ENCODE measurements around the gene CAD. TPM values are rescaled to one million over a fixed set of nuclear protein-coding genes. Genes with fewer than 3 reads are reported as not detected.

The CAD gene
- total RNA-seq, 1 donor from 2014 or later, result 60.0 TPM

DNA sequence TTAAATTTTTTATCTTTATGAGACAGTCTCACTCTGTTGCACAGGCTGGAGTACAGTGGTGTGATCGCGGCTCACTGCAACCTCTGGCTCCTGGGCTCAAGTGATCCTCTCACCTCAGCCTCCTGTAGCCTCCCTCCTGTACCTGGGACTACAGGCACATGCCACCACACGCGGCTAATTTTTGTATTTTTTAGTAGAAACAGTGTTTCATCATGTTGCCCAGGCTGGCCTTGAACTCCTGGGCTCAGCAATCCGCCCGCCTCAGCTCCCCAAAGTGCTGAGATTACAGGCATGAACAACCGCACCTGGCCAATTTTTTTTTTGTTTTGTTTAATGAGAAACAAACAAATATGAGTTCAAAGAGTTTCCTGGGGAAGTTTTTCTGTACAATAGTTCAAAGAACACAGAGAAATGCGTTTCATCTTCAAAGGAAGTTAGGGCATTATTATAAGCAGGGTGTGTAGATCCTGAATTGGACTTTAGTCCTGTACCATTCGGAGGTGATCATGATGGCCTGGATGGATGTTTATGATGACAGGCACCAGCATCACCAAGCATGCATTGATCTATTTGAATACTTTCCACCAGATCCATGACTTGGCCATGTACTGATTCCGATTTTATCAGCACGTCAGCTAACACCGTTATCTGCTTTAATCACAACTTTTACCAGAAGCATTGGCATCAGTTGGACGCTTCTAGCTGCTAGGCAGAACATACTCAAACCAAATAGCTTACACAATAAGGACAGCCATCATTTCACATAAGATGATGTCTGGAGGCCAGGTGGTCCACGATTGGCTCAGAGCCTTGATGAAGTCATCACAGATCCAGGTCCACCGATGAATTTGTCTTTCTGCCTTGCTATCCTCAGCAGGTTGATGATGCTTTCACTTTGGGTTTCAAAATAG, 39.5 kb upstream of the CAD start:
- TF ChIP-seq, protein P1, sequence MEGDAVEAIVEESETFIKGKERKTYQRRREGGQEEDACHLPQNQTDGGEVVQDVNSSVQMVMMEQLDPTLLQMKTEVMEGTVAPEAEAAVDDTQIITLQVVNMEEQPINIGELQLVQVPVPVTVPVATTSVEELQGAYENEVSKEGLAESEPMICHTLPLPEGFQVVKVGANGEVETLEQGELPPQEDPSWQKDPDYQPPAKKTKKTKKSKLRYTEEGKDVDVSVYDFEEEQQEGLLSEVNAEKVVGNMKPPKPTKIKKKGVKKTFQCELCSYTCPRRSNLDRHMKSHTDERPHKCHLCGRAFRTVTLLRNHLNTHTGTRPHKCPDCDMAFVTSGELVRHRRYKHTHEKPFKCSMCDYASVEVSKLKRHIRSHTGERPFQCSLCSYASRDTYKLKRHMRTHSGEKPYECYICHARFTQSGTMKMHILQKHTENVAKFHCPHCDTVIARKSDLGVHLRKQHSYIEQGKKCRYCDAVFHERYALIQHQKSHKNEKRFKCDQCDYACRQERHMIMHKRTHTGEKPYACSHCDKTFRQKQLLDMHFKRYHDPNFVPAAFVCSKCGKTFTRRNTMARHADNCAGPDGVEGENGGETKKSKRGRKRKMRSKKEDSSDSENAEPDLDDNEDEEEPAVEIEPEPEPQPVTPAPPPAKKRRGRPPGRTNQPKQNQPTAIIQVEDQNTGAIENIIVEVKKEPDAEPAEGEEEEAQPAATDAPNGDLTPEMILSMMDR (IDR thresholded peaks at IDR 0.05; ENCODE audit: insufficient read depth, low read length, poor library complexity, severe bottlenecking), result no peak
- DNase-seq (ENCODE audit: low read depth), result no peak
- Histone ChIP-seq H3K27me3 (ENCODE audit: control insufficient read depth, insufficient read depth, low read length) (peaks cover 12% of the 10 kb centered on the region), H3K4me3 (ENCODE audit: low read depth, low read length) (no peak overlapping the region), H3K36me3 (ENCODE audit: control insufficient read depth, insufficient read depth, low read length) (no peaks in the 10 kb centered on the region)

DNA sequence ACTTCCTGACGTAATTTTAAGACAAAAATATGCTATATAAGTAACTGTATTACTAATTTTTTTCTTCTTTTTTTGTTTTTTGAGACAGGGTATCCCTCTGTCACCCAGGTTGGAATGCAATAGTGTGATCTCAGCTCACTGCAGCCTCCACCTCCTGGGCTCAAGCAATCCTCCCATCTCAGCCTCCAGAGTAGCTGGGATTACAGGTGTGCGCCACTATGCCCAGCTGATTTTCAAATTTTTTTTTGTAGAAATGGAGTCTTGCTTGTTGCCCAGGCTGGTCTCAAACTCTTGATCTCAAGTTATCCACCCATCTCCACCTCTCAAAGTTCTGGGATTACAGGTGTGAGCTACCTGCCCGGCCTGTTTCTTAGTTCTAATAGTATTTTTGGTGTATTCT, 38.7 kb upstream of the CAD start:
- H3K36me3 ChIP-seq (ENCODE audit: control insufficient read depth, insufficient read depth, low read length), result no peaks in the 10 kb centered on the region
- DNase-seq (ENCODE audit: low read depth), result no peak
- TF ChIP-seq, protein P1 (IDR thresholded peaks at IDR 0.05; ENCODE audit: insufficient read depth, low read length, poor library complexity, severe bottlenecking), result no peak
- no peak overlapping the region for H3K4me3 ChIP-seq (ENCODE audit: low read depth, low read length)
- peaks cover 6% of the 10 kb centered on the region for H3K27me3 ChIP-seq (ENCODE audit: control insufficient read depth, insufficient read depth, low read length)

DNA sequence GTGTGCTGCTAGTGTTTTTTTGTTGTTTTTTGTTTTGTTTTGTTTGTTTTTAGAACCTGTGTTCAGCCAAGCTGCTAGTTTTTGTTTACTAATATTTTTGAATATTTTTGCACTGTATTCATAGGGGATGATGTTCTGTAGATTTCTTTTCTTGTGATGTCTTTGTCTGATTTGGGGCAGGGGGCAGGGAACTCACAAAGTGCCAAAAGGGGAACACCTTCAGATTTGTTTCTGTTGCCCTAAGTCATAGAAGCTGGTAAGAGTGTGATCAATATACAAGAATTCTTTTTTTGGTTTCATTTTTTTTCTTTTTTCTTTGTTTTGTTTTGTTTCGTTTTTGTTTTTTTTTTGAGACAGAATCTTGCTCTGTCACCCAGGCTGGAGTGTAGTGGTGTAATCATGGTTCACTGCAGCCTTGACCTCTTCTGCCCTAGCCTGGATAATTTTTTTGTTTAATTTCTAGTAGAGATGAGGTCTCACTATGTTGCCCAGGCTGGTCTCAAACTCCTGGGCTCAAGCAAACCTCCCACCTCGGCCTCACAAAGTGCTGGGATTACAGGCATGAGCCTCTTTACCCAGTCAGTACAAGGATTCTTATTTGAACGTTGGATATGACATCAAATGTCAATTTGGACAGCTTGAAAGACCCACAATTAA, 37.7 kb upstream of the CAD start:
- TF ChIP-seq, protein P1 (IDR thresholded peaks at IDR 0.05; ENCODE audit: insufficient read depth, low read length, poor library complexity, severe bottlenecking), result no peak
- H3K27me3 ChIP-seq (ENCODE audit: control insufficient read depth, insufficient read depth, low read length), result peaks cover 6% of the 10 kb centered on the region
- DNase-seq (ENCODE audit: low read depth), result no peak
- H3K36me3 ChIP-seq (ENCODE audit: control insufficient read depth, insufficient read depth, low read length), result no peaks in the 10 kb centered on the region
- no peak overlapping the region for H3K4me3 ChIP-seq (ENCODE audit: low read depth, low read length)

DNA sequence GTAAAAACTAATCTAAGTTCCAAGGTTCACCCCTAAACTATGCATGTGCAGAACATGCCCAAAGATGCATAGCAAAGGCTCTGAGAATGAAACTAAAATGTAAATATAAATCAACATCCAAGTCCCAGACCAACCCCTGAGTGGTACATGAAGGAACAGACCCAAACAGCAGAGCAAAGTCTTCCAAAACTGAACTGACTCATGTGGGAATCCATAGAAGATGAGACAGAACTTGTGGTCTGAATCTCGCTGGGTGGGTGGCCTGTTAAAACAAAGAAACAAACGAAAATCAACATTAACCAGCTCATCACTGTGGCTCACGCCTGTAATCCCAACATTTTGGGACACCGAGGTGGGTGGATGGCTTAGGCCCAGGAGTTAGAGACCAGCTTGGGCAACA, 34.8 kb upstream of the CAD start:
- TF ChIP-seq, protein P1 (IDR thresholded peaks at IDR 0.05; ENCODE audit: insufficient read depth, low read length, poor library complexity, severe bottlenecking), result no peak
- Histone ChIP-seq H3K4me3 (ENCODE audit: low read depth, low read length) (no peak overlapping the region), H3K36me3 (ENCODE audit: control insufficient read depth, insufficient read depth, low read length) (no peaks in the 10 kb centered on the region), H3K27me3 (ENCODE audit: control insufficient read depth, insufficient read depth, low read length) (peaks cover 4% of the 10 kb centered on the region)
- DNase-seq (ENCODE audit: low read depth), result no peak

DNA sequence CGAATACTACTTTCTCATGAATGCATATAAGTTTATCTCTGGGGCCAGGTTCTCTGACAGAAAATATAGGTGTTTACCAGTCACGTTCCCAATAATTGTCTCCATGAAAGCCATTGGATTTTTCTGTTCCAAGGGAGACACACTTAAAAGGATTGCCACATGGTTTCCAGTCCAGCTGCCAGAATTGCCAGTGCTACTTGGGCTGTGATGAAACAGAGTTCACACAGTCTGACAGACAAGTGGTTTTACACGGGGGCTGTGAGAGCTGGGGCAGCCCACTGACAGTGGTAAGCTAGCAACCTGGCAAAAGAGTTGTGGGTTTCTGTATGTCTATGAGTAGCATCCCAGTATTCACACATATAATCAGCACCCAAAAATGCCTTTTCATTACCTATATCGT, 33.1 kb upstream of the CAD start:
- Histone ChIP-seq H3K36me3 (ENCODE audit: control insufficient read depth, insufficient read depth, low read length) (no peaks in the 10 kb centered on the region), H3K27me3 (ENCODE audit: control insufficient read depth, insufficient read depth, low read length) (no peaks in the 10 kb centered on the region), H3K4me3 (ENCODE audit: low read depth, low read length) (no peak overlapping the region)
- TF ChIP-seq, protein P1 (IDR thresholded peaks at IDR 0.05; ENCODE audit: insufficient read depth, low read length, poor library complexity, severe bottlenecking), result no peak
- no peak for DNase-seq (ENCODE audit: low read depth)
